ENCODE measurements around the gene MYH15. TPM values are rescaled to one million over a fixed set of nuclear protein-coding genes. Genes with fewer than 3 reads are reported as not detected.

MYH15 gene
- total RNA-seq: not detected in 2 replicates

GRCh38 chr3:108510496-108510895, at the start of gene MYH15:
Gene MYH15 (minus strand): TSS chr3:108510596. CDS start chr3:108510530, 66 bp downstream.

Other genes with a start within 250 kb of the MYH15 start
- not detected in 2 replicates for gene HHLA2, start 214.0 kb downstream of the MYH15 start, total RNA-seq
- gene CIP2A, start 78.8 kb upstream of the MYH15 start, total RNA-seq: 21.8 and 22.2 TPM in 2 replicates
- gene DZIP3, start 79.1 kb upstream of the MYH15 start, total RNA-seq: 9.8 and 12.8 TPM in 2 replicates
- not detected in 2 replicates for gene RETNLB, start 246.8 kb upstream of the MYH15 start, total RNA-seq

All from myometrial cell (primary cell).